ENCODE results near the gene HOXD9.

DNA sequence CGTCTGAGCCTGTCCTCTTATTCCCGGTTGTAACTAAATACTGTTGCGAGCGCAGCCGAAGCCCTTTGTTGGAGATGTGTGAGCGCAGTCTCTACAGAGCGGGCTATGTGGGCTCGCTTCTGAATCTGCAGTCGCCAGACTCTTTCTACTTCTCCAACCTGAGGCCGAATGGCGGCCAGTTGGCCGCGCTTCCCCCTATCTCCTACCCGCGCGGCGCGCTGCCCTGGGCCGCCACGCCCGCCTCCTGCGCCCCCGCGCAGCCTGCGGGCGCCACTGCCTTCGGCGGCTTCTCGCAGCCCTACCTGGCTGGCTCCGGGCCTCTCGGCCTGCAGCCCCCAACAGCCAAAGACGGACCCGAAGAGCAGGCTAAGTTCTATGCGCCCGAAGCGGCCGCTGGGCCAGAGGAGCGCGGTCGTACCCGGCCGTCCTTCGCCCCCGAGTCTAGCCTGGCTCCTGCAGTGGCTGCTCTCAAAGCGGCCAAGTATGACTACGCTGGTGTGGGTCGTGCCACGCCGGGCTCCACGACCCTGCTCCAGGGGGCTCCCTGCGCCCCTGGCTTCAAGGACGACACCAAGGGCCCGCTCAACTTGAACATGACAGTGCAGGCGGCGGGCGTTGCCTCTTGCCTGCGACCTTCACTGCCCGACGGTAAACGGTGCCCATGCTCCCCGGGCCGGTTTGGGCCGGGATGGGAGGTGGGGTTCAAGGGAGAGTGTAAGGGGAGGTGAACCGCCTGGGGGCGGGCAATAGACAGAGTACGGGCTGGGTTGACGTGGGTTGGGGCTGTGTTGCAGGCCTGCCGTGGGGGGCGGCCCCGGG lies 22.6 kb upstream of the HOXD9 start, which contains the start of gene HOXD12:
- no peak for TF ChIP-seq TCF4 (CRISPR knock-in tag; IDR thresholded peaks at IDR 0.05; ENCODE audit: borderline replicate concordance)
- TF ChIP-seq, protein P1, sequence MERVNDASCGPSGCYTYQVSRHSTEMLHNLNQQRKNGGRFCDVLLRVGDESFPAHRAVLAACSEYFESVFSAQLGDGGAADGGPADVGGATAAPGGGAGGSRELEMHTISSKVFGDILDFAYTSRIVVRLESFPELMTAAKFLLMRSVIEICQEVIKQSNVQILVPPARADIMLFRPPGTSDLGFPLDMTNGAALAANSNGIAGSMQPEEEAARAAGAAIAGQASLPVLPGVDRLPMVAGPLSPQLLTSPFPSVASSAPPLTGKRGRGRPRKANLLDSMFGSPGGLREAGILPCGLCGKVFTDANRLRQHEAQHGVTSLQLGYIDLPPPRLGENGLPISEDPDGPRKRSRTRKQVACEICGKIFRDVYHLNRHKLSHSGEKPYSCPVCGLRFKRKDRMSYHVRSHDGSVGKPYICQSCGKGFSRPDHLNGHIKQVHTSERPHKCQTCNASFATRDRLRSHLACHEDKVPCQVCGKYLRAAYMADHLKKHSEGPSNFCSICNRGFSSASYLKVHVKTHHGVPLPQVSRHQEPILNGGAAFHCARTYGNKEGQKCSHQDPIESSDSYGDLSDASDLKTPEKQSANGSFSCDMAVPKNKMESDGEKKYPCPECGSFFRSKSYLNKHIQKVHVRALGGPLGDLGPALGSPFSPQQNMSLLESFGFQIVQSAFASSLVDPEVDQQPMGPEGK (CRISPR knock-in tag; IDR thresholded peaks at IDR 0.05; ENCODE audit: borderline replicate concordance): no peak
- TF ChIP-seq ISL1 (CRISPR knock-in tag; IDR thresholded peaks at IDR 0.05): no peak
- no peak for TF ChIP-seq ZNF565 (CRISPR knock-in tag; conservative IDR thresholded peaks at IDR 0.05; ENCODE audit: low read depth)
- no peak for TF ChIP-seq ZFP3 (CRISPR knock-in tag; IDR thresholded peaks at IDR 0.05)
- no peak for TF ChIP-seq RARB (CRISPR knock-in tag; IDR thresholded peaks at IDR 0.05)
- no peak for TF ChIP-seq TOX (CRISPR knock-in tag; IDR thresholded peaks at IDR 0.05; ENCODE audit: borderline replicate concordance)
- no peak for TF ChIP-seq ESRRG (CRISPR knock-in tag; IDR thresholded peaks at IDR 0.05)
- no peak for TF ChIP-seq BACH2 (CRISPR knock-in tag; IDR thresholded peaks at IDR 0.05; ENCODE audit: borderline replicate concordance)
- no peak for TF ChIP-seq OSR1 (CRISPR knock-in tag; IDR thresholded peaks at IDR 0.05)
- no peak for TF ChIP-seq ZNF70 (CRISPR knock-in tag; IDR thresholded peaks at IDR 0.05)
- TF ChIP-seq ZFP30 (CRISPR knock-in tag; IDR thresholded peaks at IDR 0.05): no peak
